ENCODE data around the gene DCDC2B.

DCDC2B gene

GRCh38 chr1:32197074-32197473 is 11.8 kb upstream of the DCDC2B start:
- no peak for DNase-seq

GRCh38 chr1:32197837-32198236 is 11.1 kb upstream of the DCDC2B start:
- no peak for DNase-seq

GRCh38 chr1:32198237-32199042 is 10.4 kb upstream of the DCDC2B start:
- no peak for DNase-seq

- DNase-seq, result no peak
Observed at GRCh38 chr1:32199043-32199716, 9.7 kb upstream of the DCDC2B start.

GRCh38 chr1:32199717-32200072 is 9.2 kb upstream of the DCDC2B start:
- no peak for DNase-seq

GRCh38 chr1:32200226-32201010 is 8.5 kb upstream of the DCDC2B start, which contains the start of gene CCDC28B:
Gene CCDC28B (plus strand): TSS chr1:32200595. CDS start chr1:32201936, 1,341 bp downstream.
- peak; percentile 49 for DNase-seq

- peak; percentile 80 for DNase-seq
Observed at GRCh38 chr1:32201011-32201855, 7.7 kb upstream of the DCDC2B start.

- DNase-seq, result no peak
Observed at GRCh38 chr1:32204943-32205361, 3.9 kb upstream of the DCDC2B start.

GRCh38 chr1:32205401-32206370 is 3.2 kb upstream of the DCDC2B start, which contains the start of gene IQCC:
Gene IQCC (plus strand): TSS chr1:32205671. CDS start chr1:32205682, 11 bp downstream.
- peak; percentile 89 for DNase-seq

- DNase-seq, result no peak
Observed at GRCh38 chr1:32208469-32208868, 420 bp upstream of the DCDC2B start.

- DNase-seq, result peak; percentile 52
Observed at GRCh38 chr1:32215629-32216480, 7.0 kb downstream of the DCDC2B start.

- DNase-seq, result no peak
Observed at GRCh38 chr1:32216566-32216965, 7.7 kb downstream of the DCDC2B start.

GRCh38 chr1:32219022-32219421 is 10.1 kb downstream of the DCDC2B start:
- no peak for DNase-seq

- DNase-seq, result no peak
Observed at GRCh38 chr1:32220746-32221580, 12.1 kb downstream of the DCDC2B start.

GRCh38 chr1:32221581-32221979 is 12.7 kb downstream of the DCDC2B start:
- no peak for DNase-seq

GRCh38 chr1:32221980-32222755 is 13.3 kb downstream of the DCDC2B start, which contains the start of the genes EIF3I and TMEM234:
Gene EIF3I (plus strand): TSS chr1:32222407. CDS start chr1:32222442, 35 bp downstream.
Gene TMEM234 (minus strand): TSS chr1:32222353. CDS start chr1:32222322, 31 bp downstream.
- peak; percentile 93 for DNase-seq

- DNase-seq, result no peak
Observed at GRCh38 chr1:32223683-32224082, 14.8 kb downstream of the DCDC2B start.

GRCh38 chr1:32224285-32224684 is 15.4 kb downstream of the DCDC2B start:
- DNase-seq, result no peak
